VCaP (cell line): ENCODE results near the gene RBX1.
"Not testable (repeated sequence)": the region's sequence is repeated elsewhere in the genome, so short reads cannot be mapped to it uniquely, and the experiment has no call there.

ENCODE experiments used
- H3K27ac ChIP-seq: fragments of 450-650 bp; 2 replicates; pipeline ENCODE4 v1.5.1; 2017
- TF ChIP-seq, protein P1 (sequence below): fragments of 450-650 bp; conservative IDR thresholded peaks from 2 replicates; pipeline ENCODE4 v1.5.1; 2017; ENCODE audit warnings: mild to moderate bottlenecking, moderate library complexity

Gene RBX1

DNA sequence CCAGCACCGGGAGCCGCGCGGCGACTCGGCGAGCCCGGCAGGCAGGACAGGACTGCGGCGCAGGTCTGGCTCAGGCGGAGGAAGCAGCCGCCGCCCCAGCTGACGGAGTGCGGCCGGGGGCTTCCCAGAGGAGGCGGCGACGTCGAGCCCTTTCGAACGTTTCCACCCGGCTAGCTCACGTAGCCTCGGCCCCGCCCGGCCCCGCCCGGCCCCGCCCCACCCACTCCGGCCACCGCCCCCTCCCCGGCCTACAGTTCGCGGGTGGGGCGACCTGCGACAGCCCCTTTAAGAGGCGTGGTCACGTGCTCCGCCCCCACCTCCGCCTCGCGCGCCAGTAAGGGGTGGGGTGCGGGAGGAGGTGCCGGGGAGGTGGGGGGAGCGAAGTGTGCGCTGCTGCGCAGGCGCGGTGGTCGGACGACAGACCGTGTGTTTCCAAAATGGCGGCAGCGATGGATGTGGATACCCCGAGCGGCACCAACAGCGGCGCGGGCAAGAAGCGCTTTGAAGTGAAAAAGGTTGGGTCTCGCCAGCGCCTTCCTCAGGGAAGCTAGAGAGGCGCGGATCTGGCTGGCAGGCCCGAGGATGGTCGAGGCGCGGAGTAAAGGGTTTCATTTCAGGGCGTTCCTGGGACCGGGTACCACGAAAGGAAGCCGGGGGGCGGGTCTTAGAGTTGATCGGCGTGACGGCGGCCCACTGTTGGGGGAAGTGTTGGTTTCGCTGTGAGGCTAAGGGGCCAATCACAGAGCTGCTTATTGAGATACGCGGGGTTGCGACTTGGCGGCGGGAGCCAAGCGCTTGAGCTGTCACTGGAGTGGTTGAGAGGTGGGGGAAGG is at the start of gene RBX1:
Gene RBX1, plus strand, starts transcription at position 417 of the 833 bp plus-strand sequence. Its CDS starts 21 bp downstream, at position 438.
- TF ChIP-seq, protein P1, sequence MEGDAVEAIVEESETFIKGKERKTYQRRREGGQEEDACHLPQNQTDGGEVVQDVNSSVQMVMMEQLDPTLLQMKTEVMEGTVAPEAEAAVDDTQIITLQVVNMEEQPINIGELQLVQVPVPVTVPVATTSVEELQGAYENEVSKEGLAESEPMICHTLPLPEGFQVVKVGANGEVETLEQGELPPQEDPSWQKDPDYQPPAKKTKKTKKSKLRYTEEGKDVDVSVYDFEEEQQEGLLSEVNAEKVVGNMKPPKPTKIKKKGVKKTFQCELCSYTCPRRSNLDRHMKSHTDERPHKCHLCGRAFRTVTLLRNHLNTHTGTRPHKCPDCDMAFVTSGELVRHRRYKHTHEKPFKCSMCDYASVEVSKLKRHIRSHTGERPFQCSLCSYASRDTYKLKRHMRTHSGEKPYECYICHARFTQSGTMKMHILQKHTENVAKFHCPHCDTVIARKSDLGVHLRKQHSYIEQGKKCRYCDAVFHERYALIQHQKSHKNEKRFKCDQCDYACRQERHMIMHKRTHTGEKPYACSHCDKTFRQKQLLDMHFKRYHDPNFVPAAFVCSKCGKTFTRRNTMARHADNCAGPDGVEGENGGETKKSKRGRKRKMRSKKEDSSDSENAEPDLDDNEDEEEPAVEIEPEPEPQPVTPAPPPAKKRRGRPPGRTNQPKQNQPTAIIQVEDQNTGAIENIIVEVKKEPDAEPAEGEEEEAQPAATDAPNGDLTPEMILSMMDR, result no peak
- peak within 1 kb of the TSS; percentile 86 for H3K27ac ChIP-seq

DNA sequence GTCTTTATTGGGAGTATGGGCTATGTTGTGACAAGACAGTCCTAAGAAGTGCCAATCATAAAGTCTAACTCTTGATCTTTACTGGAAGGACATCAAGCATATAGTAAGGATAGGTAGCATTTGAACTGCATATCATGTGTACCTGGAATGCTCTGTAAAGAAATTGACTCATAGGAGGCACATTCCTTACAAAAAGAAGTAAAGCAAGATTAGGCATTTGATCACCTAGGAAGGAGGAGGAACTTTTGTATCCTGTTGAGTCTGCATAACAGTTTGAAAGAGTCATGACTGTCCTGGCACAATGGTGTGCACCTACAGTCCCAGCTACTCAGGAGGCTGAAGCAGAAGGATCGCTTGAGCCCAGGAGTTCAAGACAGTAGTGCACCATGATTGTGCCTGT is 47.1 kb upstream of the RBX1 start:
- TF ChIP-seq, protein P1, result no peak
- H3K27ac ChIP-seq, result no peak overlapping the region

DNA sequence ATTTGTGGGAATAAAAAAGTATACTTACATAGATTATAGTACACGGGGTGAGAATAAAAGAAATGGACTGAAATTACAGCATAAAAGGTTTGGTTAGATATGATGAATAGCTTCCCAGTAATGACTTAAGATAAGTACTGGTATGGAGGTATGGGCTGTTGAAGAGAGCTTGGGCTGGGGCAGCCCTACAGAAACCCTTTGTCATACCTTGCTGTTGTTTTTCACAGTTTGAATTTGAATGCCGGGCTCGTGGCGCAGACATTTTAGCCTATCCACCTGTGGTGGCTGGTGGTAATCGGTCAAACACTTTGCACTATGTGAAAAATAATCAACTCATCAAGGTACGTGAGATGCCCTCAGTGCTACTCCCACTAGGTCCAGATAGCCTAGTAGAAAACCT is 42.3 kb upstream of the RBX1 start:
- TF ChIP-seq, protein P1, result no peak
- H3K27ac ChIP-seq, result no peak overlapping the region

DNA sequence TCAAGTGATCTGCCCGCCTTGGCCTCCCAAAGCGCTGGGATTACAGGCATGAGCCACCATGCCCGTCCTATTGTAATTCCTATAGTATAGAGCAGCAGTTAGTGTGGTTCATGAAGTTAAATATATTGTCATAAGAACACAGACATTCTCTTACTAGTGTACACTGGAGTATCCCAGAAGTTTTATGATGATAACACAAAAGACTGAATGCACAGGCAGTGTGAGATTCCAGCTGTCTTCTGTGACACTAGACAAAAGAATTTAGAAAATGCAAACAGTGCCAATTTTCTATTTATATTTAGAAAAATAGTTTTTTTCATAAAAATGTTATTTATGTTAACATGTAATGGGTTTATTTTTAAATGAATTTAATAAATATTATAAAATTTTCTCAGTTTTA is 39.4 kb upstream of the RBX1 start:
- no peak overlapping the region for H3K27ac ChIP-seq
- TF ChIP-seq, protein P1, result no peak

DNA sequence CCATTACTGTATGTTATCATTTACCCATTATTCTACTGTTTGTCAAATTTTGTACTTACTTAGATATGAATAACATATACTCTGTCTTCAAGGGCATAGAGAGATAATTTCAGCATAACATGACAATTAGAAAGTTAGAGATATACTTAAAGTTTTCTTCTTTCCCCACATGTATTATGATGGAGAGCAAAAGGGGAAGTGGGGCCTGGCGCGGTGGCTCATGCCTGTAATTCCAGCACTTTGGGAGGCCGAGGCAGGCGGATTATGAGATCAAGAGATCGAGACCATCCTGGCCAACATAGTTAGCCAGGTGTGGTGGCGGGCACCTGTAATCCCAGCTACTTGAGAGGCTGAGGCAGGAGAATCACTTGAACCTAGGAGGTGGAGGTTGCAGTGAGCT is 38.2 kb upstream of the RBX1 start:
- not testable (repeated sequence) for H3K27ac ChIP-seq

DNA sequence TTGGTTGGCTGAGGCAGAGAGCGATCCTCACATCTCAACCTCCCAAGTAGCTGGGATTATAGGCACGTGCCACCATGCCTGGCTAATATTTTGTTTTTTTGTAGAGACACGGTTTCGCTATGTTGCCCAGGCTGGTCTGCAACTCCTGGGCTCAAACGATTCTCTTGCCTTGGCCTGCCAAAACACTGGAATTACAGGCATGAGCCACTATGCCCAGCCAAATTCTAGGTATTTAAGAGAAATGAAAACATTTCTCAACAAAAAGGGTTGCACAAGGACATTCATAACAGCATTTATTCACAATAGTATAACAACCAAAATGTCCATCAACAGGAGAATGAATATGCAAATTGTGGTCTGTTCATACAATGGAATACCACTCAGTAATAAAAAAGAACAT is 31.7 kb upstream of the RBX1 start:
- no peak overlapping the region for H3K27ac ChIP-seq
- TF ChIP-seq, protein P1, result no peak

DNA sequence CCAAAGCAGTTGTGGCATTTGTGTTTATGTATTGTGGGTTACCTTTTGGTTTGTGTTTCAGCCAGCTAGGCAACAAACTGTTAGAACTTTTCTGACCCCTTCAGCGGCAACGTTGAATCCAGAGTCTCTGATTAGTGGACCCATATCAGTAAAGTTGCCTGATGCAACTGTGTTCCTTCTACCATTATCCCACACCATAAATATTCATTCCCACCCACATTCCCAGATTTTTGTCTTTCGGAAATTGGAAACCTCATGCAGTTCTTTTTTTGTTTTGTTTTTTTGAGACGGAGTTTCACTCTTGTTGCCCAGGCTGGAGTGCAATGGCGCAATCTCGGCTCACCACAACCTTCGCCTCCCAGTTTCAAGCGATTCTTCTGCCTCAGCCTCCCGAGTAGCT is 30.7 kb upstream of the RBX1 start:
- TF ChIP-seq, protein P1, result no peak

DNA sequence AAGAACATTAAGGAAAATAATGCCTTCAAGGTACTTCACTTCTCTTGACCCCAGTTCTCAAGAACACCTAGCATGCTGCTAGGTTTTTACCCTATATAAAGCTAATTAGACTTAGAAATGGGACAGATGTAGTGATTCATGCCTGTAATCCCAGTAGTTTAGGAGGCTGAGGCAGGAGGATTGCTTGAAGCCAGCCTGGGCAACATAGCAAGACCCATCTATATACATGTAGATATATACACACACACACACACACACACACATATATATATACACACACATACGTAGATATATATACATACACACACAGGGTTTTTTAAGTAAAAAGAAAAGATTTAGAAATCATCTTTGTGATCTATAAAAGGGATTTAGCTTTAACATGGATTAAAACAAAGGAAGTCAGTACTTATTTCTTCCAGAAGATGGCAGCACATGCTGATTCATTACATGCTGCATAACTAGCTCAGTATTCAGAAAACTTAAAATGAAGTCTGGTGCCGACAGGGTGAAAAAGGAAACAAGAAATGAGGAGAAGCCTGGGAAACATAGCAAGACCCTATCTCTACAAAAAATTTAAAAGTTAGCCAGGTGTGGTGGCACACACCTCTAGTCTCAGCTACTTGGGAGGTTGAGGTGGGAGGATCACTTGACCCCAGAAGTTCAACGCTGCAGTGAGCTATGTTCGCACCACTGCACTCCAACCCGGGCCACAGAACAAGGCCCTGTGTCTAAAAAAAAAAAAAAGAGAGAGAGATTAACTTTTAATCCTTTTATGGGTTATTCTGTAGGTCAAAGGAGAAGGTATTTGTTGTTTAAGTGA is 28.5 kb upstream of the RBX1 start:
- peak overlapping the region; percentile 2; the same call in 1 of the 2 replicates for H3K27ac ChIP-seq
- TF ChIP-seq, protein P1, result peak; percentile 82

More for the DNA sequence above, 30.7 kb upstream of the RBX1 start:
- no peak overlapping the region for H3K27ac ChIP-seq
